Prostate gland (tissue), 2 donors: ENCODE data around the gene GINS2. TPM values are rescaled to one million over a fixed set of nuclear protein-coding genes. Genes with fewer than 3 reads are reported as not detected.
A peak's percentile ranks its signal among the peaks of the same experiment; 100 is the strongest.

ENCODE experiments used
- DNase-seq: peaks from one replicate; pipeline ENCODE4 v3.0.0-alpha.2; 2019; ENCODE audit warnings: low spot score
- H3K27ac ChIP-seq, 2 donors: fragments of 200-600 bp; sonication (generic); 2 replicates each; pipeline ENCODE4 v1.5.1; 2017 to 2019
- H3K27me3 ChIP-seq: fragments of 200-600 bp; sonication (generic); replicated peaks from 2 replicates; pipeline ENCODE4 v1.5.1; 2019; ENCODE audit not compliant: insufficient read depth
- H3K36me3 ChIP-seq, 2 donors: fragments of 200-600 bp; sonication (generic); 1 replicate in 1 of 2; 2 replicates in 1 of 2; pipeline versions ENCODE4 v1.5.1 to v1.8.1; 2017 to 2019
- H3K4me1 ChIP-seq: fragments of 200-600 bp; sonication (generic); replicated peaks from 2 replicates; pipeline ENCODE4 v1.5.1; 2019
- H3K4me3 ChIP-seq, 2 donors: fragments of 200-600 bp; sonication (generic); 2 replicates each; pipeline ENCODE4 v1.5.1; 2017 to 2019
- H3K9me3 ChIP-seq: fragments of 200-600 bp; sonication (generic); 2 replicates; pipeline ENCODE4 v1.5.1; 2017
- CTCF ChIP-seq, 4 experiments: fragments of 200-600 bp in 2 of 4; fragments of 450-650 bp in 2 of 4; sonication (generic) in 2 of 4; IDR thresholded peaks; 1 replicate in 3 of 4; 2 replicates in 1 of 4; pipeline ENCODE4 v1.5.1; 2016 to 2019; ENCODE audit warnings: antibody characterized with exemption in 4 of 4, mild to moderate bottlenecking in 2 of 4, moderate library complexity in 2 of 4
- POLR2A ChIP-seq: fragments of 450-650 bp; IDR thresholded peaks from one replicate; pipeline ENCODE4 v1.6.1; 2016; ENCODE audit warnings: antibody characterized with exemption, mild to moderate bottlenecking
- POLR2AphosphoS5 ChIP-seq: sonication (generic); formaldehyde crosslinking; IDR thresholded peaks from one replicate; pipeline ENCODE4 v1.6.1; 2017; ENCODE audit warnings: antibody characterized with exemption
- WGBS: methylation state at CpG from one replicate; pipeline ENCODE4 v1.1.5; 2018; 5-methylcytosine and 5-hydroxymethylcytosine counted together
- intact Hi-C: fragments of 100-400 bp; cut with DNase I; formaldehyde crosslinking; loops from one replicate; pipeline ENCODE4 v1.14.2; 2022
- total RNA-seq, 2 donors: library from RNA; depleted of rRNA; stranded (reverse); fragments of >200 nt; gene quantifications; one replicate each; pipeline ENCODE4 v1.1.0, GENCODE V29; 2016

GINS2 gene
- total RNA-seq, 2 donors from 2014 or later, result 4.5 to 6.2 TPM

- intact Hi-C loops, result no loop called here
- 86% methylated on average over 8 of the region's 8 CpGs for WGBS
Measured at GRCh38 chr16:85678016-85678415, 10.7 kb downstream of the GINS2 start.

GRCh38 chr16:85677383-85677967 lies 11.3 kb downstream of the GINS2 start:
- intact Hi-C loops, result no loop called here

More at GRCh38 chr16:85678016-85678415, 10.7 kb downstream of the GINS2 start:
- Histone ChIP-seq H3K4me1 (peaks cover 15% of the 10 kb centered on the region), H3K4me3 (no peak overlapping the region), H3K9me3 (no peaks in the 10 kb centered on the region), H3K27me3 (no peaks in the 10 kb centered on the region), H3K27ac (no peak overlapping the region), H3K36me3 (no peaks in the 10 kb centered on the region)
- TF ChIP-seq CTCF (IDR thresholded peaks at IDR 0.05) (no peak), POLR2A (no peak), POLR2AphosphoS5 (no peak)
- no peak for DNase-seq

GRCh38 chr16:85676466-85676865 lies 12.3 kb downstream of the GINS2 start:
- peaks cover 0 to 9% of the 10 kb centered on the region in 2 donors for H3K36me3 ChIP-seq
- DNase-seq, result no peak
- intact Hi-C loops, result no loop called here
- H3K4me3 ChIP-seq, result no peak overlapping the region
- no peak for TF ChIP-seq CTCF (IDR thresholded peaks at IDR 0.05)
- no peak for TF ChIP-seq POLR2AphosphoS5
- no peak for TF ChIP-seq POLR2A
- H3K27ac ChIP-seq, result no peak overlapping the region
- 92% methylated on average over 7 of the region's 7 CpGs for WGBS
- H3K4me1 ChIP-seq, result peaks cover 15% of the 10 kb centered on the region
- no peaks in the 10 kb centered on the region for H3K9me3 ChIP-seq
- H3K27me3 ChIP-seq, result no peaks in the 10 kb centered on the region

More at GRCh38 chr16:85677383-85677967, 11.3 kb downstream of the GINS2 start:
- DNase-seq, result no peak
- 89% methylated on average over 6 of the region's 6 CpGs for WGBS
- Histone ChIP-seq H3K36me3 (no peaks in the 10 kb centered on the region), H3K9me3 (no peaks in the 10 kb centered on the region), H3K4me1 (peaks cover 15% of the 10 kb centered on the region), H3K4me3 (no peak overlapping the region), H3K27ac (no peak overlapping the region), H3K27me3 (no peaks in the 10 kb centered on the region)
- TF ChIP-seq CTCF (IDR thresholded peaks at IDR 0.05), result no peak
- TF ChIP-seq POLR2A, result no peak
- TF ChIP-seq POLR2AphosphoS5, result no peak

GRCh38 chr16:85675251-85675874 lies 13.4 kb downstream of the GINS2 start:
- 55% methylated on average over 4 of the region's 4 CpGs for WGBS
- Histone ChIP-seq H3K9me3 (no peaks in the 10 kb centered on the region), H3K27ac (peak overlapping the region in 1 of 2 donors; percentile 72), H3K4me1 (peaks cover 15% of the 10 kb centered on the region), H3K27me3 (no peaks in the 10 kb centered on the region), H3K4me3 (no peak overlapping the region), H3K36me3 (peaks cover 0 to 9% of the 10 kb centered on the region in 2 donors)
- no peak for DNase-seq
- no peak for TF ChIP-seq POLR2AphosphoS5
- TF ChIP-seq POLR2A, result no peak
- peak in 3 of 4 experiments; percentile 25 to 51 (median 49) for TF ChIP-seq CTCF (IDR thresholded peaks at IDR 0.05)
- intact Hi-C loops, result no loop called here

- H3K9me3 ChIP-seq, result no peaks in the 10 kb centered on the region
- TF ChIP-seq POLR2A, result no peak
- TF ChIP-seq POLR2AphosphoS5, result no peak
- no peak for TF ChIP-seq CTCF (IDR thresholded peaks at IDR 0.05)
- H3K36me3 ChIP-seq, result peaks cover 0 to 9% of the 10 kb centered on the region in 2 donors
- H3K4me1 ChIP-seq, result peaks cover 15% of the 10 kb centered on the region
- WGBS, result 85% methylated on average over 6 of the region's 6 CpGs
- intact Hi-C loops, result loop anchor here (5.0 kb wide), 1 partner anchor 42 kb away; no protein-coding TSS in a partner anchor
- no peak overlapping the region for H3K4me3 ChIP-seq
- no peaks in the 10 kb centered on the region for H3K27me3 ChIP-seq
- DNase-seq, result no peak
- peak overlapping the region; percentile 71 to 72 for H3K27ac ChIP-seq
Measured at GRCh38 chr16:85674828-85675227, 13.9 kb downstream of the GINS2 start.
